ENCODE results near the gene NBEA. TPM values are rescaled to one million over a fixed set of nuclear protein-coding genes. Genes with fewer than 3 reads are reported as not detected.

NBEA gene
- total RNA-seq, 1 experiment from 2014 or later: 0.54 TPM

- H3K36me3 Mint-ChIP-seq (ENCODE audit: insufficient read depth, unreplicated experiment): no peaks in the 10 kb centered on the region
Observed at GRCh38 chr13:35136585-35136984, 194.5 kb downstream of the NBEA start.

GRCh38 chr13:35139591-35139990 lies 197.5 kb downstream of the NBEA start:
- TF ChIP-seq CTCF (IDR thresholded peaks at IDR 0.05; ENCODE audit: insufficient read depth in 1 of 2, low read depth in 1 of 2, low read length in 1 of 2, severe bottlenecking in 1 of 2, unreplicated experiment in 1 of 2): no peak
- no peak for DNase-seq
- H3K9me3 Mint-ChIP-seq (ENCODE audit: unreplicated experiment): no peaks in the 10 kb centered on the region
- no peaks in the 10 kb centered on the region for H3K4me1 Mint-ChIP-seq (ENCODE audit: low read depth, unreplicated experiment)
- H3K27ac Mint-ChIP-seq (ENCODE audit: unreplicated experiment): no peak overlapping the region
- POLR2A ChIA-PET: no interaction called here
- Histone ChIP-seq H3K27me3 (replicated peaks; ENCODE audit: control insufficient read depth, insufficient read depth, low read length) (no peaks in the 10 kb centered on the region), H3K36me3 (ENCODE audit: control insufficient read depth, insufficient read depth, low read length) (no peaks in the 10 kb centered on the region), H3K4me3 (ENCODE audit: low read depth, low read length) (no peak overlapping the region), H3K9me3 (no peaks in the 10 kb centered on the region), H3K4me1 (no peaks in the 10 kb centered on the region)
- H3K27me3 Mint-ChIP-seq (ENCODE audit: insufficient read depth, unreplicated experiment): peaks cover 2% of the 10 kb centered on the region
- CTCF ChIA-PET: no interaction called here
- H3K4me3 Mint-ChIP-seq (ENCODE audit: unreplicated experiment): no peak overlapping the region
- intact Hi-C loops (cut with micrococcal nuclease; ENCODE audit: unreplicated experiment): no loop called here
- H3K36me3 Mint-ChIP-seq (ENCODE audit: insufficient read depth, unreplicated experiment): no peaks in the 10 kb centered on the region
- BruUV-seq (replicated peaks): no TSS peak

More at GRCh38 chr13:35136585-35136984, 194.5 kb downstream of the NBEA start:
- Mint-ChIP-seq H3K27ac (ENCODE audit: unreplicated experiment) (no peak overlapping the region), H3K9me3 (ENCODE audit: unreplicated experiment) (no peaks in the 10 kb centered on the region), H3K4me3 (ENCODE audit: unreplicated experiment) (no peak overlapping the region), H3K4me1 (ENCODE audit: low read depth, unreplicated experiment) (no peaks in the 10 kb centered on the region), H3K27me3 (ENCODE audit: insufficient read depth, unreplicated experiment) (peaks cover 5% of the 10 kb centered on the region)
- intact Hi-C loops (cut with micrococcal nuclease; ENCODE audit: unreplicated experiment): no loop called here
- POLR2A ChIA-PET: no interaction called here
- Histone ChIP-seq H3K9me3 (no peaks in the 10 kb centered on the region), H3K4me3 (ENCODE audit: low read depth, low read length) (no peak overlapping the region), H3K36me3 (ENCODE audit: control insufficient read depth, insufficient read depth, low read length) (no peaks in the 10 kb centered on the region), H3K27me3 (replicated peaks; ENCODE audit: control insufficient read depth, insufficient read depth, low read length) (no peaks in the 10 kb centered on the region), H3K4me1 (no peaks in the 10 kb centered on the region)
- CTCF ChIA-PET: no interaction called here
- TF ChIP-seq CTCF (IDR thresholded peaks at IDR 0.05; ENCODE audit: insufficient read depth in 1 of 2, low read depth in 1 of 2, low read length in 1 of 2, severe bottlenecking in 1 of 2, unreplicated experiment in 1 of 2): no peak
- DNase-seq: no peak
- BruUV-seq (replicated peaks): no TSS peak

GRCh38 chr13:35140321-35140720 lies 198.3 kb downstream of the NBEA start:
- intact Hi-C loops (cut with micrococcal nuclease; ENCODE audit: unreplicated experiment): no loop called here
- no peaks in the 10 kb centered on the region for H3K27me3 ChIP-seq (replicated peaks; ENCODE audit: control insufficient read depth, insufficient read depth, low read length)
- Mint-ChIP-seq H3K27me3 (ENCODE audit: insufficient read depth, unreplicated experiment) (peaks cover 2% of the 10 kb centered on the region), H3K27ac (ENCODE audit: unreplicated experiment) (no peak overlapping the region), H3K9me3 (ENCODE audit: unreplicated experiment) (no peaks in the 10 kb centered on the region), H3K4me3 (ENCODE audit: unreplicated experiment) (no peak overlapping the region), H3K4me1 (ENCODE audit: low read depth, unreplicated experiment) (no peaks in the 10 kb centered on the region), H3K36me3 (ENCODE audit: insufficient read depth, unreplicated experiment) (no peaks in the 10 kb centered on the region)
- H3K9me3 ChIP-seq: no peaks in the 10 kb centered on the region
- BruUV-seq (replicated peaks): no TSS peak
- H3K4me1 ChIP-seq: no peaks in the 10 kb centered on the region
- H3K36me3 ChIP-seq (ENCODE audit: control insufficient read depth, insufficient read depth, low read length): no peaks in the 10 kb centered on the region
- H3K4me3 ChIP-seq (ENCODE audit: low read depth, low read length): no peak overlapping the region
- TF ChIP-seq CTCF (IDR thresholded peaks at IDR 0.05; ENCODE audit: insufficient read depth in 1 of 2, low read depth in 1 of 2, low read length in 1 of 2, severe bottlenecking in 1 of 2, unreplicated experiment in 1 of 2): no peak
- CTCF ChIA-PET: no interaction called here
- POLR2A ChIA-PET: no interaction called here
- no peak for DNase-seq
